PC-3 (cell line): ENCODE data around the gene ERP44.

Source experiments
- CTCF ChIP-seq: fragments of 300-600 bp; sonication (generic); conservative IDR thresholded peaks from 2 replicates; pipeline ENCODE4 v1.5.1; 2017; ENCODE audit warnings: antibody characterized with exemption, low read depth, mild to moderate bottlenecking, low read length
- EZH2phosphoT487 ChIP-seq: fragments of 300-600 bp; sonication (generic); IDR thresholded peaks from 2 replicates; pipeline ENCODE4 v1.6.1; 2018; ENCODE audit warnings: mild to moderate bottlenecking, antibody characterized with exemption, low read length, borderline replicate concordance

GRCh38 chr9:100052375-100052774, 46.4 kb downstream of the ERP44 start:
- TF ChIP-seq CTCF (no peak), EZH2phosphoT487 (no peak)
